Brain microvascular endothelial cell (primary cell): ENCODE data around the gene FAM53B.

ENCODE experiments used
- DNase-seq: peaks from one replicate; pipeline ENCODE4 v3.0.0-alpha.2; 2020
- H3K27ac ChIP-seq: fragments of 250-450 bp; sonication (Bioruptor Pico); 2 replicates; pipeline ENCODE4 v1.5.1; 2020; ENCODE audit warnings: mild to moderate bottlenecking, moderate library complexity
- H3K27me3 ChIP-seq: fragments of 250-450 bp; sonication (Bioruptor Pico); replicated peaks from 2 replicates; pipeline ENCODE4 v1.5.1; 2020; ENCODE audit warnings: mild to moderate bottlenecking
- H3K36me3 ChIP-seq: fragments of 250-450 bp; sonication (Bioruptor Pico); replicated peaks from 2 replicates; pipeline ENCODE4 v1.5.1; 2020; ENCODE audit warnings: mild to moderate bottlenecking
- H3K4me3 ChIP-seq: 2 replicates; pipeline ENCODE4 v1.5.1; 2011; ENCODE audit warnings: low read depth, mild to moderate bottlenecking, control low read depth, low read length, moderate library complexity
- in situ Hi-C: cut with HindIII; loops from 2 replicates; pipeline ENCODE4 v1.10.0; 2017; ENCODE audit warnings: low sequenced_read_pairs, low pct_ligation_motif_present
- TF ChIP-seq, protein P1 (sequence below): IDR thresholded peaks from 2 replicates; pipeline ENCODE4 v1.5.1; 2011; ENCODE audit warnings: low read depth, mild to moderate bottlenecking, moderate library complexity, low read length, control low read depth, inconsistent platforms; ENCODE audit errors: missing control alignments

Gene FAM53B

DNA sequence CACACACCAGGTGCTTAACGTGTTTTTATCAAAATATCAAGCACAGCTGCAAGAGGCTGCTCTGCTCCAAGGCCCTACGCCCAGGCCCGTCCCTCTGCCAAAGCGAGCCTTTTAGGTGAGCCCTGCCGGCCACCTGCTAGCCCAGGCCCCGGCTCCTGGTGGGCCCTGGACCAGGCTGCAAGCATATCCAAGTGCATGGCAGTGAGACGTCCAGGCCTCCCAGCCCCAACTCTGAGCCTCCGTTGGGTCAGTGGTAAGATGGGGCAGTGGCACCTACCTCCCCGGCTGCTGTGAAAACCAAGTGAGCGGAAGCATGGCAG lies 146.4 kb downstream of the FAM53B start:
- DNase-seq = no peak
- H3K4me3 ChIP-seq = no peak overlapping the region
- TF ChIP-seq, protein P1, sequence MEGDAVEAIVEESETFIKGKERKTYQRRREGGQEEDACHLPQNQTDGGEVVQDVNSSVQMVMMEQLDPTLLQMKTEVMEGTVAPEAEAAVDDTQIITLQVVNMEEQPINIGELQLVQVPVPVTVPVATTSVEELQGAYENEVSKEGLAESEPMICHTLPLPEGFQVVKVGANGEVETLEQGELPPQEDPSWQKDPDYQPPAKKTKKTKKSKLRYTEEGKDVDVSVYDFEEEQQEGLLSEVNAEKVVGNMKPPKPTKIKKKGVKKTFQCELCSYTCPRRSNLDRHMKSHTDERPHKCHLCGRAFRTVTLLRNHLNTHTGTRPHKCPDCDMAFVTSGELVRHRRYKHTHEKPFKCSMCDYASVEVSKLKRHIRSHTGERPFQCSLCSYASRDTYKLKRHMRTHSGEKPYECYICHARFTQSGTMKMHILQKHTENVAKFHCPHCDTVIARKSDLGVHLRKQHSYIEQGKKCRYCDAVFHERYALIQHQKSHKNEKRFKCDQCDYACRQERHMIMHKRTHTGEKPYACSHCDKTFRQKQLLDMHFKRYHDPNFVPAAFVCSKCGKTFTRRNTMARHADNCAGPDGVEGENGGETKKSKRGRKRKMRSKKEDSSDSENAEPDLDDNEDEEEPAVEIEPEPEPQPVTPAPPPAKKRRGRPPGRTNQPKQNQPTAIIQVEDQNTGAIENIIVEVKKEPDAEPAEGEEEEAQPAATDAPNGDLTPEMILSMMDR = no peak
- in situ Hi-C loops = no loop called here
- no peak overlapping the region for H3K27ac ChIP-seq
- H3K36me3 ChIP-seq = no peaks in the 10 kb centered on the region
- no peaks in the 10 kb centered on the region for H3K27me3 ChIP-seq

DNA sequence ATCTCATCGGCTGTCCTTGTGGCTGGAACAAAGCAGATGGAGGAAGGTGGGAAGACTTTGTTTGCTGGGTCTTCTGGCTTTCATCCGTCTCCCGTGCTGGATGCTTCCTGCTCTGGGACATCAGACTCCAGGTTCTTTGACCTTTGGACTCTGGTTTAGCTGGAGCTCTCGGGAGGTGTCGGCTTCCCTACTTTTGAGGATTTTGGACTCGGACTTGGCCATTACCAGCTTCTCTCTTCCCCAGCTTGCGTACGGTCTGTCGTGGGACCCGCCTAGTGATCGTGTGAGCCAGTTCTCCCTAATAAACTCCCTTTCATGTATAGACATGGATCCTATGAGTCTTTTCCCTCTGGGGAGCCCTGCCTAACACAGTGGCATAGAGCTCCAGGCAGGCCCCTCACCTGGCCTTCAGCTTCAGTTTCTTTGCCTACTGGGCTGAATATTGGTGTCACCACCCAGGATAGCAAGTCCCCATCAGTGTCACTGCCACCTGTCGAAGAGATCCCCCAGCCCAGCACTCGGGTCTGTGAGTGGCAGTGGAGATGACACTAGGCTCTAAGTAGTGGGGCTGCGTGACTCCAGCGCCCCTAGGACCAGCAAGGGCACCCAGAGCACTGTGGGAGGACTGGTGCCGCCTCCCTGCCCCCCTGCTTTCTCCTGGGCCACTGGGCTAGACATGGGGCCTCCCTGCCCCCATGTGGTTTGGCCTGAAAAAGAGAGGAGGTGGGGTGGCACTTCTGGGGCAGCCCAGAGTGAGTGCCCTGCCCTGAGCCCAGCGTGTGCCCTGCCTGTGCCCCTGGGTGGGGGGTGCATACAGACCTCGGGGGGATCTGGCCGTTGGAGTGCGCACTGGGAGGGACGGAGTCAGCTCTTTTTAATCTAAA lies 147.0 kb downstream of the FAM53B start:
- no peak for DNase-seq
- Histone ChIP-seq H3K27ac (no peak overlapping the region), H3K27me3 (no peaks in the 10 kb centered on the region), H3K36me3 (no peaks in the 10 kb centered on the region), H3K4me3 (no peak overlapping the region)
- in situ Hi-C loops = no loop called here
- TF ChIP-seq, protein P1 = no peak

DNA sequence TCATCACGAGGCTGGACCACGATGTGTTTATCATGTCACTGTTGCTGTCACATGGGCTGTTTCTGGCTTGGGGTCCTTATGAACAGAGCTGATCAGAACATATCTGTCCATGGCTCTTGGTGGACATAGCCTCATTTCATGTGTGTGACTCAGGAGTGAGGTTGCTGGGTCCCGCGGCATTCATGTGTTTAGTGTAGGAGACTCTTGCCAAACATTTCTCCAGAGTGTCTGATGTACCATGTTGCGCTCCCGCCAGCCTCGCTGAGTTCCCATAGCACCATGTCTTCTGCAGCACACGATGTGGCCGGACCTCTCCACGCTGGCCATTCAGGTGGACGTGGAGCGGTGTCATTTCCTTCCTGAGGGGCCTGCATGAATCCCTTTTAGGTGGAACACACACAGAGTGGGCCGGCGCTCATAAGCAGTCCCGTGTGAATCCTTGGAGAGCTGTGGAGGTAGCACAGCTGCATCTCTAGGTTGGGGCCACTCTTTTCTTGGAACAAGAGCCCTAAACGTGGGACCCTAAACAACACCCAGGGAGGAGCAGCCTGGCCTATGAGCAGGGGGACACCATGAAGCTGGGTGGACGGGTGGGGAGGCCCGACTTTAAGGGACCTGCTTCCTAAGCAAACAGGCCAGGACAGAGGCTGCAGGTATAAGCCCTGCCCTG lies 147.9 kb downstream of the FAM53B start:
- no peak for DNase-seq
- H3K27me3 ChIP-seq = no peaks in the 10 kb centered on the region
- H3K27ac ChIP-seq = no peak overlapping the region
- TF ChIP-seq, protein P1 = no peak
- no peak overlapping the region for H3K4me3 ChIP-seq
- no peaks in the 10 kb centered on the region for H3K36me3 ChIP-seq
- in situ Hi-C loops = no loop called here

DNA sequence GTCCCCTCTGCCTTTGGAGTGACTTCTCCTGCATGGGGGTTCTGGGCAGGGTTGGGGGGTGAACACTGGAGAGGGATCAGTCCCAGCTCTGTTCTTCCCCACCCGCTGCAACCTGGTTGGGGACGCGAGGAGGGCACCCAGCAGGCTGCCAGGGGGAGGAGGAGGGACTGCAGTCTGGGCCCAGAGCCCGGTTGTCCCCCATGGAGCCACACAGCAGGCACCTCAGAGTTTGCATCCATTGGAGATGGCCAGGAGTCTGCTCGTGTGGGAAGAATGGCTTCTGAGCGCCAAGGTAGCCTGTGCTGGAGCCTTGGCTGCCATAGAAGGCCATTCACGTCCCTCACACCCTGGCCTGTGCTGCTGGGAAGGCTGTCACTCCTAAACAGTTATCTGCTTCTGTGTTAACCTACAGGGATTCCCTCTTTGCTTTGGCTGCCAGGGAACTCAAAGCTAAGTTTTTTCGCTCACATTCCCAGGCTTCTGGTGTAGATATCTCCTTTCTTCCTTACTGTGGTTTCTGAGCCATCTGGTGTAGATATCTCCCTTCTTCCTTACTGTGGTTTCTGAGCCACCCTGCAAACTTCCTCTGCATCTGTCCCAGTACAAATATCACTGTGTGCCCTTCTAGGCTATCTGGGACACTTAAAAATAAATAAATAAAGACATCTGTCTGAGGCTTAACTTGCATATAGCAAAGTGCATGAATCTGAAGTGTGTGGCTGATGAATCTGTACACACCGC lies 148.9 kb downstream of the FAM53B start:
- Histone ChIP-seq H3K4me3 (no peak overlapping the region), H3K36me3 (no peaks in the 10 kb centered on the region), H3K27ac (no peak overlapping the region), H3K27me3 (no peaks in the 10 kb centered on the region)
- TF ChIP-seq, protein P1 = no peak
- in situ Hi-C loops = no loop called here
- no peak for DNase-seq

DNA sequence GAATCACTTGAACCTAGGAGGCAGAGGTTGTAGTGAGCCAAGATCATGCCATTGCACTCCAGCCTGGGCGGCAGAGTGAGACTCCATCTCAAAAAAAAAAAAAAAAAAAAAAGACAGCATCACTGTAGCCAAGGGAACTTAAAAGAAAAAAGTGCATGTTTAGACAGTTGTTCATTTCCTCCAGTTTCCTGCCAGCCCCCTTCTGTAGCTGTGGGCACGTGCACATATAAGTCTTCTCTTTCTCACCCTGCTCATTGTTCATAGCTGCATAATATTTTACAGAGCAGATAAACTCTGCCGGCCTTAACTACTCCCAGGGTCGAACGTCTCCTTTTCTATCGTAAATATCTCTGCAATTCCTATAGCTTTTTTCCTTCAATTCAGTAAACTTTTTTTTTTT lies 149.9 kb downstream of the FAM53B start:
- DNase-seq = no peak
- Histone ChIP-seq H3K27me3 (peaks cover 4% of the 10 kb centered on the region), H3K36me3 (no peaks in the 10 kb centered on the region), H3K4me3 (no peak overlapping the region), H3K27ac (no peak overlapping the region)
- TF ChIP-seq, protein P1 = no peak
- in situ Hi-C loops = no loop called here
